ENCODE measurements around the gene HSP90AB1. TPM values are rescaled to one million over a fixed set of nuclear protein-coding genes. Genes with fewer than 3 reads are reported as not detected.

HSP90AB1 gene
- total and polyA plus RNA-seq, 2 experiments from 2014 or later = 665 to 876 TPM

DNA sequence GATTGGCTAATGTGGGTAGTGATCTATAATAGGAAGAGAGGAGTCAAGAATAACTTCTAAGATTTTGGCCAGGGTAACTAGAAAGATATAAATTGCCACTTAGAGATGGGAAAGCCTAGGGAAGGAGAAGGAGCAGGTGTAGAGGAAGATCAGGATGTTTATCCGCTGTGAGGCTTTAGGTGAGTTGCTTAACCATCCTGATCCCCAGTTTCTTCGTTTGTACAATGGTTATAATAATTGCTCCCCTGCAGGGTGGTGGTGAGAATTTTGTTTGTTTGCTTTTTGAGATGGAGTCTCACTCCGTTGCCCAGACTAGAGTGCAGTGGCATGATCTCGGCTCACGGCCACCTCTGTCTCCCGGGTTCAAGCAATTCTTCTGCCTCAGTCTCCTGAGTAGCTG lies 32.6 kb upstream of the HSP90AB1 start:
- H3K4me3 ChIP-seq = no peak overlapping the region

GRCh38 chr6:44216677-44217331 lies 30.1 kb upstream of the HSP90AB1 start, which contains the start of gene MYMX:
Gene MYMX, plus strand, starts transcription at chr6:44216926. Its CDS starts 546 bp downstream, at chr6:44217472.
- H3K27ac ChIP-seq = no peak within 1 kb of the TSS

More for the DNA sequence above, 32.6 kb upstream of the HSP90AB1 start:
- Histone ChIP-seq H3K36me3 (no peaks in the 10 kb centered on the region), H3K9me3 (ENCODE audit: low read depth) (no peaks in the 10 kb centered on the region), H3K27ac (no peak overlapping the region), H3K27me3 (no peaks in the 10 kb centered on the region), H3K4me1 (ENCODE audit: low read depth) (peaks cover 11% of the 10 kb centered on the region)
- DNase-seq (ENCODE audit: low read depth in 1 of 2, low spot score in 1 of 2) = no peak
- no peak for TF ChIP-seq CTCF (IDR thresholded peaks at IDR 0.05; ENCODE audit: low read depth, low read length)

DNA sequence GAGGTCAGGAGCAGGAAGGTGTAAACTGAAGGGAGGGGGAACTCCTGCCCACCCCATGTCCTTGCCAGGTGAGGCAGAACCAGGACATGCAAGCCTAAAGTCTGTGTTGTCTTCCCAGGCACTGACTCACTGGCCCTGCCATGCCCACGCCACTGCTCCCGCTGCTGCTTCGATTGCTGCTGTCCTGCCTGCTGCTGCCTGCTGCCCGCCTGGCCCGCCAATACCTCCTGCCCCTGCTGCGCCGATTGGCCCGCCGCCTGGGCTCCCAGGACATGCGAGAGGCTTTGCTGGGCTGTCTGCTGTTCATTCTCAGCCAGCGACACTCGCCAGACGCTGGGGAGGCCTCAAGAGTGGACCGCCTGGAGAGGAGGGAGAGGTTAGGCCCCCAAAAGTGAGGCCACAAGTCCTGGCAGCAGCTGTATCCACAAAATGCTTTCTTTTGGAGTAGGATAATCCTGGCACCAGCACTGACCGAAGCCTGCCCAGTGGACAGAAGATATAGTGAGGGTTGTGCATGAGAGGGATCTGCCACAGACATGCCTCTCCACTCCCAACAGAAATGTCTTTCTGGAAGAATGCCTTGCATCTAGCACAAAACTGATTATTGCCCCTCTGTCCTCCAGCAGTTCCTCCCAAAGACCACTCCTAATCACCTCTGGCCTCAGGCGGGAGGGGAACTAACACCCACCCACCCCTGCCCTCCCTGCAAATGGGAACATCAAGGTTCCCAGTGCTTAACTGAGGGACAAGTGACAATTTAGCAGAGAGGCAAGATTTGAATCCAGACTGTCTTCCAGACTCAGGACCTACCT lies 29.4 kb upstream of the HSP90AB1 start:
- H3K36me3 ChIP-seq = no peaks in the 10 kb centered on the region
- H3K27ac ChIP-seq = no peak overlapping the region
- peak in 1 of 2 donors; percentile 20 for DNase-seq (ENCODE audit: low read depth in 1 of 2, low spot score in 1 of 2)
- no peaks in the 10 kb centered on the region for H3K27me3 ChIP-seq
- no peak for TF ChIP-seq CTCF (IDR thresholded peaks at IDR 0.05; ENCODE audit: low read depth, low read length)
- no peaks in the 10 kb centered on the region for H3K9me3 ChIP-seq (ENCODE audit: low read depth)
- H3K4me1 ChIP-seq (ENCODE audit: low read depth) = peaks cover 11% of the 10 kb centered on the region
- no peak overlapping the region for H3K4me3 ChIP-seq

More at GRCh38 chr6:44216677-44217331, 30.1 kb upstream of the HSP90AB1 start, which contains the start of gene MYMX:
- no peaks in the 10 kb centered on the region for H3K27me3 ChIP-seq
- no peak for TF ChIP-seq CTCF (IDR thresholded peaks at IDR 0.05; ENCODE audit: low read depth, low read length)
- H3K4me1 ChIP-seq (ENCODE audit: low read depth) = peaks cover 11% of the 10 kb centered on the region
- no peaks in the 10 kb centered on the region for H3K9me3 ChIP-seq (ENCODE audit: low read depth)
- DNase-seq (ENCODE audit: low read depth in 1 of 2, low spot score in 1 of 2) = no peak
- H3K4me3 ChIP-seq = no peak within 1 kb of the TSS
- H3K36me3 ChIP-seq = no peaks in the 10 kb centered on the region

DNA sequence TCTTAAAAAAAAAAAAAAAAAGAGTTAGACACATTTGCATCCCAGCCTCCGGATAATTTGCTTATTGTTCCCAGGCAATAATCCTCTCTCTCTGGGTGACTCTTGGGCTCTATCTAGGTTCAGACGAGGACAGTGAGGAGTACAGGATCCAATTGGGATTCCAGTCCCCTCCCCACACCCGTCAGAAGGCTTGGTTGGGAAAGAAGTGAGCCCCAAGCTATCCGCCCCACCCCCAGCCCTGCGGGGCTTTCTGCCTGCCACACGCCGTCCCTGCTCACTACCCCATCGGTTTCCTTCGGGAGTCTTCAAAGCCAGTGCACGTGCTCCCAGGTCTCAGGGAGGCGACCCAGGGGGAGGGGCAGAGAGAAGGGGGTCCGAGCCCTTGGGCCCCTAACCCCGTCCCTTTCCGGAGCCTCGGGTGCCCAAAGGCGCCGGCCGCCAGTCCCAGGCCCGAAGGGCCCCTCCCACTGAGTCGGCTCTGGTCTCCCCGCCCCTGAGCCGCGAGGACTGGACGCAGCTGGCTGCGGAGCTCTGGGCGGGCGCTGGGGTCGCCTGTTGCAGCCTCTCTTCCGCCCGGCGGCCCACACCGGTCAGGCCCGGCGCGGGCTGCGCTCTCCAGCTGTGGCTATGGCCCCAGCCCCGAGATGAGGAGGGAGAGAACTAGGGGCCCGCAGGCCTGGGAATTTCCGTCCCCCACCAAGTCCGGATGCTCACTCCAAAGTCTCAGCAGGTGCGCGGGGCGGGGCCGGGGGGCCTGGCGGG lies 27.7 kb upstream of the HSP90AB1 start:
- Histone ChIP-seq H3K36me3 (no peaks in the 10 kb centered on the region), H3K4me1 (ENCODE audit: low read depth) (peaks cover 12% of the 10 kb centered on the region), H3K27ac (peak overlapping the region; percentile 54), H3K27me3 (no peaks in the 10 kb centered on the region), H3K4me3 (peak overlapping the region; percentile 55), H3K9me3 (ENCODE audit: low read depth) (no peaks in the 10 kb centered on the region)
- no peak for TF ChIP-seq CTCF (IDR thresholded peaks at IDR 0.05; ENCODE audit: low read depth, low read length)
- DNase-seq (ENCODE audit: low read depth in 1 of 2, low spot score in 1 of 2) = peak; percentile 76 to 94

Data from cardiac muscle cell (in vitro differentiated cells and primary cell).